ENCODE measurements around the gene BOC.

The BOC gene

DNA sequence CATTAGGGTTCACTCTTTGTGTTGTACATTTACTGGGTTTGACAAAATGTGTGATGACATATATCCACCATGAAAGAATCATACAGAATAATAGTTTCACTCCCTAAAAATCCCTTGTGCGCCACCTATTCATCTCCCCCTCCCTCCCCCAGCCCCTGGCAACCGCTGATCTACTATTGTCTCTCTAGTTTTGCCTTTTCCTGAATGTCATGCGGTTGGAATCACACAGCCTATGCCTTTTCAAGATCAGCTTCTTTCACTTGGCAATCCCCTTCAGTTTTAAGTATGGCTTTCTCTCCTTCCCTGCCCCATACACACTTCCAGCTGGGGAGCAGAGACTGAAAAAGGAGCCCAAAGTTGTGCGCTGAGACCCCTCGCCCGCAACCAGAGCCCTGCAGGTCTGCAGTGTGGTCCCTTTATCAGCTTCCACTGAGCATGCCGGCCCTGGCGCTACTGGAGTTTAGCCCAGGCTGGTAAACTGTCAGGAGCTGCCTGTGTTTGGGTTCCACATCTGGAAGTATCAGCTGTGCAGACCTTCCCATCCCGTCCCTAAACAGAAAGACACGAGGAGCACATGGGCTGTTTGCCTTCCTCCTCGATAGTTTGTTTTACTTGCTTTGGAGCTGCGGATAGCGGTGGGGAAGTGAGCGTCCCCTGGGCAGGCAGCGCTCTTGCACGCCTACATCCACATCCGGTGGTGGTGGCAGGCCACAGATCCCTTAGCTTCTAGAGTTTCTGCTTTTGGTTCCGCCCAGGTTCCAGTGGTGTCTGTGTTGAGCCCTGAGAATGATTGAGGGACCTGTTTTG is 12.3 kb downstream of the BOC start:
- no peak for DNase-seq

DNA sequence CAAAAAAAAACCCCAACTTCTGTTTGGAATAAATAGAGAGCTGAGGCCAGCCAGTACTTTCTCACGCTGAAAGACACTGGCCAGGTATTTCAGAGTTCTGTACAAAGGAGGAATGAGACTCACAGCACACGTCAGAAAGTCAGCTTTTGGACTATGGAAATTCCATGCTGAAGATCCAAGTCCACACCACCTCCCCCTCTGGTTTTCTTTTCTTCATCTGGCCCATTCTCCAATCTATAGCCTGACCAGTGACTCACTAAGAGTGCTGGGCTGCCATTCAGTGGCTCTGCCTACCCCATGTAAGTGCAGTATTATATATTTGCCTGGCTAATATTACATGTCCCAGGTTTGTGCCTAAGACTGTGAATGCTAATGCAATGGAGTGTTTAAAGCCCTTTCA is 13.9 kb downstream of the BOC start:
- DNase-seq, result no peak

DNA sequence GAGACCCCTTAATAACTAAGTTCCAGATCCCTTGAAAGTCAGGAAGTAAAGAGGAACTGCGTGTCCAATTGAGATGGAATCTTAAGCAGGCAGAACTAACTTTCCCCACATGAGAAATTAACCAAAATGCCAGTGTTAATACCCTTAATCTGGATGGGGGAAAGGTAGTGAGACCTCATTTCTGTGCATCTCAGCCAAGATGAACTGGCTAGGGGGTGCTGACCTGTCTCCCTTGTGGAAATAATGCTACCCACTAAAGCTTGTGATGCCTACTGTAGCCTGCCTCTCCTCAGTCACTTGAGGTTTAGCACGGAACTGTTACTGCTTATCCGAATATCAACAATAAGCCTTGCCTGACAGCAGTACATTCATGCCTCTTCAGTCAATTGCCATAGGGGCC is 15.1 kb downstream of the BOC start:
- DNase-seq, result no peak

DNA sequence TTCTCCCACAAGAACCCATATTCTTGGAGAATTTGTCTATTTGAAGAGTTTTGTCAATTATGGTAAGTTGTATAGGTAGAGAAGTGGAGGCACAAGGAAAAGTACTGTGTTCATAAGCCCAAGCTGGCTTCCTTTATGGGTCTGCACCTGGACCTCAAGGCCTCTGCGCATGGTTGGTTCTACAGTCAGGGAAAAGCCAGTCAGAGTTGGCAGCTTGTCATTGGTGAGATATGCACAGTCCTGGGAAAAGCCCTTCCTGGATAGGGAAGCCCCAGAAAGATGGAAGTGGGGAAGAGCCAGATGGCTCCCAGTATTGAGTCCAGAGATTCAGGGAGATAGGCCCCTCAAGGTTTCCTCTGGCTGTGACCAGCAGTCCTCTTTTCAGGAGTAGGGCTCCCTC is 15.8 kb downstream of the BOC start:
- no peak for DNase-seq

DNA sequence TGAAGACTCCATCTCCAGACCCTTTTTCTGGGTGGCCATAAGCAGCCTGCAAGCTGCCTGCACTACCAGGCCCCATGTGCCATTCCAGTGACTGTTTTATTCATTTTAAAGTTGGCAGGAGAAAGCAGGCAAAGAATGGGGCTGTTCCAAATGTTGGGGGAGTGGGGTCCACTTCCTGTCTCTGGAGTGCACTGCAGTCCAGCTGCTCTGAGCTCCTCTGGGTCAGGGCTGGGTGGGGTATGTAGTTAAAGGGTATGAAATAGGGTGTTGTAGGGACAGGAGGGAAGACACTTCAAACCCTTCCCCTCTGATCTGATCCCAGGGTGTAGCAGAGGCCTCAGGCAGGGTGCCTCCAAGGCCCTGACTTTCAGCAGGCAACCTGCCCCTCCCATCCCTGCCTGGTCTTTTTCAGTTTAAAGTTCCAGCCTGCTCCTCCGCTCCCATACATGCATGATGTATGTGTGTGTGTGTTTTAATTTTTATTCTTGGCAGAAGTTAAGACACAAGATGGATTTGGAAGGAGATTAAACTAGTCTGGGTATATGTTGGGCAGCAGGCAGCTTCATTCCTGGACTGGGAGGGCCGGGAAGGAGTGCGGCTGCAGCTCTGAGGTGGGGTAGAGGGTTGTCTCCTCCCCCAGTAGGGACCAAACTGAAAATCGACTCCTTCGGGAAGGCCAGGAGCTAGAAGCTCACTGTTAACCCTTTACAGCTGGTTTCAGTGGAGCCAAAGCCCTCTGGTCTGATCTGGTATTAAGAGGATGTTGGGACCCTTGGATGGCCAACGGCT is 17.3 kb downstream of the BOC start:
- no peak for DNase-seq

DNA sequence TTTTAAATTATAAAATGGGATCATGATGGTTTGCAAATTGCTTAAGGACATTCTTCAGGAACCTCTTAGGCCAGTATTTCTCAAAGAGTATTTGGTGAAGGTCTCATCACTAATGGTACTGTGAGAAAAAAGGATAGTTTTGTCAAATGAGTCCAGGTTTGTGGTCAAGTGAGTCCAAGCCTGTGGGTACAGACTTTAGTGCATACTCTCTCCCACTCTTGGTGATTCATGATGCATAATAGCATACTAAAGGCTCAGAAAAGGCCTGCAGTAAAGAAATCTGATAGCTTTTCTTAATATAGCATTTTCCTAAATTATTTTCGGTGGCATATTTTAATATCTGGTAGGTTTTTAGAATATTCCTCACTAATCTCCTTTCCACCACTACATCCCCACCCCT is 20.0 kb downstream of the BOC start:
- no peak for DNase-seq

DNA sequence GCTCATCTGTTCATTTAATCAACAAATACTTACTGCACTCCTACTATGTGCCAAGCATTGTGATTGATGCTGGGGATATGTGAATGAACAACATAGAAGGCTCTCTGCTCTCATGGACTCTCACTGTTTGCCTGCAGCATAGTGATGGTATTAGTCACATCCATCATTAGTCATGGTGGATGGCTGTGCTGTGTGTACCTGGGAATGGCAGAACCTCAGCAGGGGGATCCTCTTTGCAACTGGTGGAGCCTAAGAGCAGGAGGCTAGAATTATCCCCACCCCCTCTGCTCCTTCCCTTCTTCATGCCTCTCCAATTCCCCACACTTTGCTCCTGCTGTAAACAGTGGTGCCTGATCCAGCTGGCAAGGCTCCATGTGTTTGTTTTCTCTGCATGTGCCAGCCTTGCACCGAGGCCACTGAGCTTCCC is 20.5 kb downstream of the BOC start:
- no peak for DNase-seq

DNA sequence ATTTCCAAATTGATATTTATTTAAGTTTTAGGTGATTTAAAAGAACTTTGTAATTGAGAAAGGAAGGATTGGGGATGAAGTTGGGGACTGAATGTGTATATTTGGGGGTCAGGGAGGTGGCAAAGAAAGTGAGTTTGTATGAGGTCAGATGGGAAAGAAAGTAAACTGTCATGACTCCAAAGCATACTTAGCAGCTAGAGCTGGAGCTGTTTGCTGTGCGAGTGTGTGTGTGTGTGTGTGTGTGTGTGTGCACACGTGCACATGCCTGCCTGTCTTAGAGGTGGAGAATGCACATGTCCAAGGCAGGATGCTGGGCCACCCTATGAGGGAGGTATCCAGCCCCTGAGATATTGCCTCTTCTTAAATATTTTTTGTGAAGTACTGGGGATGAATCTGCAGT is 21.0 kb downstream of the BOC start:
- no peak for DNase-seq

DNA sequence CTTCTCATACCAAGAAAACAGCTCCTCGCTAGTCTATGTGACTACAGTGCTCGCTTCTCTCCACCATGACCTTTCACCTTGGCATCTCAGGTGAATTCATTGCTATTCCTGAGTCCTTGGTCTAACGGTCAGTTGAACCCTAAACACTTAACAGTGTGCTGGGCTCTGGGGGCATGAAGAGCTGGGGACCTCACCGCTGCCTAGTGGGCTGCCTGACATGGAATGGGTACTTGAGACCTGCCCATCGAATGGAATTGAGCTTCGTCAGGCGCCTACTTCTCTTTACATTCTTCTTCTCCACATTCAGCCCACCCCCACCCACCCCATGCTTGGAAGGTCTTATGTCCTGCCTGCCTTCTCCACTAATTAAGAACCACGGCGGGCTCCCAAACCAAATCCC is 22.1 kb downstream of the BOC start:
- DNase-seq, result no peak

DNA sequence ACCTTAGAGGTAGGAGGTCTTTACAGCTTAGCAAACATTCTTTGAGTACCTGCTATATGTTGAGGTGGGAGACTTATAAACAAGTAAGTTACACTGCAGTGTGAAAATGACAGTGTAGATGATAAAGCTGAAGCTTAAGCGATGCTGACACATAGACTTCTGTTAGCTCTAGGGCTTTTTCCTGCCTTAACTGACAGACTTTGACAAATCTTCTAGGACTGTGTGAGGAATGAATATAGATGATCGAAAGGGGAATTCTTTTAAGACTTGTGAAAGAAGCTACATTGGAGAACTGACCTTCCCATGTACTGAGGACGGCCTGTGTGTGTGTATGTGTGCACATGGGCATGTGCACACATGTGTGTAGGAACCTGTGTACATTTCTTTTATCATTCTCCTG is 22.7 kb downstream of the BOC start:
- no peak for DNase-seq

DNA sequence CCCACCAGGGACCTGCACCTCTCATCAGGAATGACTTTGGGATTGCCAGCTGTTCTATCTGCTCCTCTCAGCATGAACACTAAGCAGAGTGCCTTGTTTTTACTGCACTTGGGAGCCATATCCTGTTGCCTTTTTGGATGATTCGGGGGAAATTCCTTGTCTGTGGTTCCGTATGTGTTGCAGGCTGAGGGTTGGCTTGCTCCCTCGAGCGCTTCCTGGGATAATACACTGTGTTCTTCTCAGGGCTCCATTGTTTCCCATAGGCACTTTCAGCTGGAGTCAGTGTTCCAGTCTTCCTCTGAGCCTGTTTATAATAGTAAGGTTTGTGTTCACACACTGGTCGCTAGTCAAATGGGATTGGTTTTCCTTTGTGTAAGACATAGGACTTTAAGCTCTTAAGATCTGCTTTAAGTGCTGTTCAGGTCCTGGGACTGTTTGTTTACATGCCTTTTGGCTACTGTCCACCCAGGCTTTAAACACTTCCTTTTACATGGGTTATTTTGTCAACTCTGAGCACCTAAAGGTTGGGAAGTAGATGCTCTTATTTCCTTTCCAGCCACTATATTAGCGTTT is 23.4 kb downstream of the BOC start:
- DNase-seq, result no peak

DNA sequence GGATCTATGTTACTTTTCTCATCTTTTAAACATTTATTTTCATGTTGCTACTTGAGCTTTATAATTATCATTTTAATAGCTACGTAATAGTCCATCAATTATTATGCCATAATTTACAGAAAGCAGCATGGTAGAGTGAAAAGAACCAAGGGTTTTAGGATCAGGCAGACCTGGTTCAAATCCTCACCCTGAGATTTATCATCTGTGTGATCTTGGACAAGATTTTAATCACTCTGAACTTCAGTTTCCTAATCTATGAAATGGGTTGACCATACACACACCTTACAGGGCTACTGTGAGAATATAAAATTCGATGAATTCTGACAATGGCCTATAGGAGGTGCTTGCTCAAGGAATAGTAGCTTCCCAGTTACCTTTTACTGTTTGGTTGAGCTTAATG is 27.1 kb downstream of the BOC start:
- no peak for DNase-seq

DNA sequence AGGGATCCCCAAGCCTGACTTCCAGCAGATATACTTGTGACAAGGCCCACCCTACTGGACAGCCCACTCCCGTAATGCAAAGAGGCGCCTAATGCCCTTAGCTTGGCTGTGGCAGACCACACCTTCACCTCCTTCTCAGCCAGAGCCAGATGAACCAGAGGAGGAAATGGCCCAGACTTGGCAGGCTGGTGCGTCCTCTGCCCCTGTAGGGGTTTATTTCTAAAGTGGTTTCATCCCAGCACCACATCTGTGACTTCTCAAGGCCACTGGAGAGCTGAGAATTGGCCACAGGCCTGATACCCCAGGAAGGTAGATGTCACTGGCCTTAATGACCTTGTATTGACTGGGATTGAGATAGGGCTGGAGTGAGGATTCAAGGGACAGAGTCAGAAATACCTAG is 29.5 kb downstream of the BOC start:
- no peak for DNase-seq

DNA sequence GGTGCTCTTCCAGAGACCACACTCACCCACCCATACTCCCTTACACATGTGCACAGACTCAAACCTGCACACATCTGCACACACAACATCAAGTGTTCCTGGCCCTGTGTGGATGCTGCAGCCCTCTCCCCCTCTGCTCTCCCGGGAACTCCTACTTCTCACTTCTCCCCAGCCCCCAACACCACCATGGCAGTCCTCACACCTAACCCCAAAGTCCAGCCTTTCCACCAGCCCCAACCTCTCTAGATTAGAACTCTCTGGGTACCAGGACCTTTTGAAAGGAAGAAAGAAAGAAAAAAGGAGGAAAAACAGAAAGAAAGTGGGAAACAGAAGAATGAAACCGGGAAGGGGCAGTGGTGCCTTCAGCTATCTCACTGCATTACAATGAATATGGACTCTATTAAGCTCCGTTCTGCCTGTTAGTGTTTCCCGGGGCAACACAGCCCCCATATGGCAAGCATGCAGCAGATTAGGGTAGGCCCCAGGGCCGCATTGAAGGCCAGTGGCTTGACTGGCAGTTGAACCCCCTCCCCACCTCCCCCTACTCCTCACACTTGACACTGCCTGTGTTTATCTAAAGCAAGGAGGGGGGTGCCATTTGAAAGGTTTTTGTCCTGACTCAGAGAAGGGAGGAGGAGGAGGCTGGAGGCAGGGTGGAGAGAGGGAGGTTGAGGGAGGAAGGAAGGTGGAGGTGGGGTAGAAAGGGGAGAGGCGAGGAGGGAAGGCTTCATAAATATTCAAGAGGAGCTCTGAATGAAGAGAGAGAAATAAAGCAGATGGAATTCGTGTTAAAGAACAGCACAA is 30.1 kb downstream of the BOC start:
- no peak for DNase-seq

DNA sequence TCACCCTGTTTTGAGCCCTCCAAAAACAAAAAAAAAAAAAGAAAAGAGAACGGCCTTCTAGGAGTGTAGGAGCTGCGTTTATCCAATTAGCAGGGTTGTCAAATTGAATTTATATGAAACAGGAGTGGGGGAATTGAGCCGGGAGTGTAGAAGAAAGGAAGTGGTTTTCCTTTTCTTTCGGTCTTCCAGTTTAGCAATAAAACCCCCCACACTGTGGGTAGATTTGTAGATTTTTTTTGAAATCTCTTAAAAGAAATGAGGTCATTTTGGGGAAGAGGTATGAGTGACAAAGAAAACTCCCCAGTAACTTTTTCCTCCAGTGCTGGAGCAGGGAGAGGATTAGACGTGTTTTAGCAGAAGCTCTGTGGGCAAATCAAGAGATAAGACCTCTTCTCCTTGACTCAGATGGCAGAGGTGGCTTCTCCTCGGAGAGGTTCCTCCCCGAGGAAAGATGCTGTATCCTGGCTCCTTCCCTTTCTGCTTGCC is 30.8 kb downstream of the BOC start:
- no peak for DNase-seq

DNA sequence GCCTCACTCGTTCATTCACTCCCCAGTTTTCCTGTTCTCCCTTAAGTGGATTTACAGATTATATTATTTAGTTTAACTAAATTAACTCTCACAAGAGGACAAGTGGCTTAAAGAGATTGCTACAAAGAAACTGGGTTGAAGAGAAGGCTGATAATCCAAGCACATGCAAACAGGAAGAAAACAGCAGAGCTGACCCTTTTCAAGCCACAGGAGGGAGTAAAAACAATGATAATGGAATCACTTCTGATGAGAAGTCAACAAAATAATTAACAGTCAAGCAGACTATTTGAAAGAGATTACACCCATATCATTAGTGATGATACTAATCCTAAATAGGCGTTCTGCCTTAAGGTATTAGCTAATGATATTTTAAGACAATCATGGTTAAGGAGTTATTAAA is 31.7 kb downstream of the BOC start:
- no peak for DNase-seq

DNA sequence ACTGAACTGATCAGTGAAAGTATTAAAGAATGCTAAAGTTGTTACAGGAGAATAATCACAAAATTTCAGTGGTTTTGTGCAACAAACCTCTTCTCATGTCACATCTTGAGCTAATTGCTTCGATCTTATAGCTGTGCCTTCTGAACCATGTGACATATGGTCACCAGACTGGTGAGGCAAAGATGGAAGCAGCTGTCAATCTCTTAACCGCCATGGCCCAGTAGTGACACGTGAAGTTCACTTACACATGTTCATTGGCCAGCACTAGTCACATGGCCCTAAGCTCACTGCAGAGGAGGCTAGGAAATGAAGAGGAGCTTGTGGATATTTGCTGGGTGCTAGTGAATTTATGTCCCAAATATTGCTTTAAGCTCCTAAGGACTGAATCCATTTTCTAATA is 32.5 kb downstream of the BOC start:
- no peak for DNase-seq

DNA sequence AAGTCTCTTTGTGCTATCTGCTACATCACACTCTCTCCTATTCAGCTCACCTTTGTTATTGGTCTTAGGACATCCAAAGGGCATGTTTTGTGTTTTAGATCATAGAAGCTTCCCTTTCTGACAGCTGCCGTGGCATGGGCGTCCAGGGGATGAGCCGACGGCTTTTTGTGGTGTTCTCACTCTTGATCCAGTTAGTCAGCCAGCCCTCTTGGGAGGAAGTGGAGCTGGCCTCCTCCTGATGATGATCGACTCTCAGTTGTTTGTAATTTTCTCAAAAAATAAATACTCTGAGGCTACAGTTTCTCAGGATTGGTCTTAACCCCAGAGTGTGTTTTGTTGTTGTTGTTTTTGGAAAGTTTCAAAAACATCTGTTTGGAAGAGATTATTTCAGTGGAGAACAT is 34.4 kb downstream of the BOC start:
- DNase-seq, result no peak

DNA sequence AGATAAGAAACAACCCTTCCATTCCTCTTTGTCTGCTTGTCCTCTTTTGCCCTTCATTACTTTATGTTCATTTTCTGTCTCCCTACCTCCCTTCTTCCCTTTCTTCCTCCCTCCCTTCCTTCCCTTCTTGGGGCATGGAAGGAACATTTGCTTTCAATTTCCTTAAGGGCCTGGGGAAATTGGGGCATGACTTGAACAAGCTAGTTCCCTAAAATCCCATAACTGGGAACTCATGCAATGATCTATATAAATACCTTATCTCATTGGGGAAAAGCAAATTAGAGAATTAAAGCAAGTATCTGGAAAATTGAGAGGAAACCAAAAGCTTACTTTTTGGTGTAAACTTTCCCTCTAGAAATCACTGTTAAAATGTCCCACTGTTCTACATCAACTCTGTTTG is 35.7 kb downstream of the BOC start:
- DNase-seq, result no peak

DNA sequence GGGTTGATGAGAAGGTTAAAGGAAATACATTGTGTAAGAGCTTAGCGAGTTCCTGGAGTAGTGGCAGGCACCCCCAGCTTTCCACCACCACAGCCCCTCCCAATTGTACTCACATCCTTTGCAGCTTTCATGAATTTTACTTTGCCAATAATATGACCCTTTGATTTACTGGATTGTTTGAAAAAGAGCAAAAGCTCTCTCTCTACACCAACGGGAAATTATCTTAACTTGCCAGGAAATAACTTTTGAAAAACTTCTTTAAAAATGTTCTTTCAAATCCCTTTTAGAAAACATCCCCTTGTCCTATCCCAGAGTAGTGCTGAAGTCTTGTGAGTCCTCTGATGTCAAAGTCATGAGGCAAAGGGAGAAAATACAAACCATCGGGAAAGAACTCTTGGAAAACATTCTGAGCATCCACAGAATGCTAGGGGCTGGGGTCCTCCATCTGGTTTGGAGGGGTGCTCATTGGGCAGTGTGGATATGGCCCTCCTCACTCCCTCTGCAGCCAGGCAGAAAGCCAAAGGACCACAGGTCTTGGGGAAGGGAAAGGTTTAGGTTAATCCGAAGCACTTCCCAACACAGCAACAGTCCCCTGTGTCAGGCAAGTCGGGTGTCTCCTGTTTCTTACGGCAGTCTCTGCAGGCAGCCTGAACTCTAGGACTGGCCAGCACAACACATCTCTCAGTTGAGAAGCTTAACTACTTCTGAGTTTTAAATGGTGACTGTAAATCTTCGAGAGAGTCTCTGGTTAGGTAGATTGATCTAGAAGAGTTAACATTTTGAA is 36.5 kb downstream of the BOC start:
- no peak for DNase-seq

DNA sequence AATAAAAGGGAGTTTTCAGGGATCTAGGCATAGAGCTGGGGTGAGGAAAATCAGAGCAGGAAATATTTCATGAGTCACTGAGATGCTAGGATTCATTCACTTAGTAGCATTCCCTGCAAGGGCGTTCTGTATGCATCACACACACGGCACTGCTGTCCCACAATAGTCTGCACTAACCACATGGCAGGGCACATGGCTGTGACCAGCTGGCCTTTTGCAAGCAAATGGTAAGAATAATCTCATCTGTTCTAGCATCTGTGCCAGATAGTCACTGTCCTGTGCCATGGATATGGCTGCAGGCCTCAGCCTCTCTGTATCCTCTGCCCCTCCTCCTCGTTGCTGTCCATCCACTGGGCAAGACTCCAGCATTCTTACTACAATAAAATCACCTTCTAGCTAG is 37.8 kb downstream of the BOC start:
- DNase-seq, result no peak

DNA sequence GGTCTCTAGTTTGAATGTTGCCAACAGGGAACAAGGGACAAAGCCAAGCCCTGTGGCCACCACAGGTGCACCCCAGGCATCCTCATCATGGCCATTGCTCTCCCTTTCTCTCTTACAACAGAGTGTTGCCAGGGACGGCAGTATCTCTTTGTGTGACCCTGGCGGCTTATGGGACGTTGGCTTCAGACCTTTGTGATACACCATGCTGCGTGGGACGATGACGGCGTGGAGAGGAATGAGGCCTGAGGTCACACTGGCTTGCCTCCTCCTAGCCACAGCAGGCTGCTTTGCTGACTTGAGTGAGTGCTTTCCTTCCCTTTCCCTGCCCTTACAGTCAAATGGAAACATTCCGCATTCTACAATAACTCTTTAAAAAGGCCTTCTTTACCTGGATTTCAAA is 38.2 kb downstream of the BOC start:
- no peak for DNase-seq
